ENCODE measurements around the gene MEGF11.

The MEGF11 gene

DNA sequence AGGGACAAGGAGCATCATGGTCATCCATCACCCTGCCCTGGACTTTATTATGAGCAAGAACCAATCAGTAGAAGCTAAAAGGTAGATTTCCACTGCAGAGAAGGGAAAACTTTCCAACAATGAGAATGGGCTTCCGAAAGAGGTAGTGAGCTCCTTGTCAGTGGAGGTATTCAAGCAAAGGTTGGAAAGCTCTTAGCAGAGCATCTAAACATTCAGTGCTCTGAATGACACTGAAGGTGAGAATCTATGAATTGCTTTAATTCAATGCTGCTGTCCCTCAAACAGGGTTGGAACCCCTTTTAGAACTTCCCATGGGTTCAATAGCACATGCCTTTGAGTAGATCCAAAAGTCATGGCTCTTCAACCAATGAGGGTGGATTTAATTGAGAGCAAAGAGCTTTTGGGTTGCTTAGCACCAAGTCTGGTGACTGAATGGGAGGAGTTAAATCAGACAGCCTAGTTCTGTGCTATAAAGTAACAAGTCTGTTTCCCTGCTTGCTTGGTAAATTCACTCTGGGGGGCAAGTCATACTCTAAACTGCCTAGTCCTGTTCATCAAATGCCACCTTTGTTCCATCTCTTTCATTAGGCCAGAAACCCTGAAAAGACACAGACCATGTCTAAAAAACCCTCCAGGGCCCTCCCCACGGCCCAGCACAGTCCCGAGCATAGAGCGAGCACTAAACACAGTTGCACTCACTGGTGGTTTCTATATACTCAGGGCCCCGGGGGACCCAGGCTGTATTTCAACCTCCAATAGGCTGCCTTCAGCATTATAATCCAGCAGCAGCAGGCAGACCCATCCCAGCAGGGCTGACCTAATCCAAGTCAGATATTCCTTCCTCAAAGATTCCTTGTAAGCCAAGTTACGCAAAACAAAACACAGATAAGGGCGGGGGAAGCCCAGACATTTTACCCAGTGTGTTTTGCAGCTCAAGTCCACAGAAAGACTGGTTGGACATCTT, 161.2 kb downstream of the MEGF11 start:
- DNase-seq (ENCODE audit: low read depth, low spot score): no peak

DNA sequence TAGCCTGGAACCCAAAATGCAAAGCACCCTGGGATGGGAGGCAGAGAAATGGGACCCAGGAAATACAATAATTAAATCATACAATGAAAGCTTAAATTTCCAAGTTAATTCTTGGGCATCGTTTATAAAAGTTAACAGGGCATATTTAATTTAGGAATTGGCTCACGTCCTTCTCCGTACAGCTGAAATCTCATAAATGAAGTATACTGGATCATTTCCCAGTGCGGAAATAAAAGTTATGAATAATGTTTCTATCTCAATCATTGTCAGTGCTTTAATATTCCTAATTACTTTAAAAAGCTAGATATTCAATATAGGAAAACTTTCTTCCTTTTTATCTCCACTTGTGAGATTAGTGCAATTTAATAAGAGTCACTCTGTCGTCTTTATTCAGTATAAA, 164.0 kb downstream of the MEGF11 start:
- no peak for DNase-seq (ENCODE audit: low read depth, low spot score)

DNA sequence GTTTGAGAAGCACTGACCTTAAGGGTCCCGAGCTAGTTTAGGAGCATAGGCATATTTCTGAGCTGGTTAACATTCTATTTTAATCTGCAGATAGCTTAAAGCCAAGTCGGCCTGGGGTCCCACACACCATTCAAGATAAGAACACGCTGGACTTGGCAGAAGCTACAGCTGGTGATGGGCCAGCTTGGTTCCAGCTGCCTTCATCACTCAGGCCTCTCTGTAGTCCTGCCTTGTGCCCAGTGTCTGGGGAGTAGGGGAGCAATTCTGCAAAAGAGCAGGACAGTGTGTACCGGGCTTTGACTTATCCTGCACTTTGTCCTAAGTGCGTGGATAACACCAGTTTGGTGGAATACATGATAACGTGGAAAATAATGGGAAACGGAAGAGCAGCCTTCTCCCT, 164.5 kb downstream of the MEGF11 start:
- DNase-seq (ENCODE audit: low read depth, low spot score): no peak

DNA sequence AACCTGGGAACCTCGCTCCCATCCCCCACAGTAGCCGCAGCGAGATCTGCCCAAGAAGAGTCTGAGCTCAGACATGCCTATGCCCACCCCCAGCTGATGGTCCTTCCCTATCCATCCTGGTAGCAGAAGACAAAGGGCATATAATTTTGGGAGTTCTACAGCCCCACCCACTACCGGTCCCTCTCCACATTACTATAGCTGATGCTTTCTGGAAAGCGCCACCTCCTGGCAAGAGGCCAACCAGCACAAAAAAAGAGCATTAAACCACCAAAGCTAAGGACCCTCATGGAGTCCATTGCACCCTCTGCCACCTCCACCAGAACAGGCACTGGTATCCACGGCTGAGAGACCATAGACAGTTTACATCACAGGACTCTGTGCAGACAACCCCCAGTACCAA, 168.4 kb downstream of the MEGF11 start:
- no peak for DNase-seq (ENCODE audit: low read depth, low spot score)

DNA sequence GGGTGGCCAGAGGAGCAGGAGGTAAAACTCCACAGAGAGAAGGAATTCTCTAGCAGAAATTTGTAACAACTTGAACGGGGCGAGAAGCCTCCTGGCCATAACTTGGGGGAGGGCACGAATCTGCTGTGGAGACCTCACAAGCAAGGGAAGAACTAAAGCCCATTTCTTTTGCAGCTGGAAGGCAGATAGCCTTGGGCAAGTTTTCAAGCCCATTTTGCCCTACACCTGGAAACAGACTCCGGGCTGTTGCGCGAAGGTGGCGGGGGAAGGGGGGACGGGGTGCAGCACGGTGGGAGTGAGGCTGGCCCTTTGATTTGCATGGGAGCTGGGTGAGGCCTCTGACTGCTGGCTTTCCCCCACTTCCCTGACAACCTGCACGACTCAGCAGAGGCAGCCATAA, 168.8 kb downstream of the MEGF11 start:
- no peak for DNase-seq (ENCODE audit: low read depth, low spot score)

DNA sequence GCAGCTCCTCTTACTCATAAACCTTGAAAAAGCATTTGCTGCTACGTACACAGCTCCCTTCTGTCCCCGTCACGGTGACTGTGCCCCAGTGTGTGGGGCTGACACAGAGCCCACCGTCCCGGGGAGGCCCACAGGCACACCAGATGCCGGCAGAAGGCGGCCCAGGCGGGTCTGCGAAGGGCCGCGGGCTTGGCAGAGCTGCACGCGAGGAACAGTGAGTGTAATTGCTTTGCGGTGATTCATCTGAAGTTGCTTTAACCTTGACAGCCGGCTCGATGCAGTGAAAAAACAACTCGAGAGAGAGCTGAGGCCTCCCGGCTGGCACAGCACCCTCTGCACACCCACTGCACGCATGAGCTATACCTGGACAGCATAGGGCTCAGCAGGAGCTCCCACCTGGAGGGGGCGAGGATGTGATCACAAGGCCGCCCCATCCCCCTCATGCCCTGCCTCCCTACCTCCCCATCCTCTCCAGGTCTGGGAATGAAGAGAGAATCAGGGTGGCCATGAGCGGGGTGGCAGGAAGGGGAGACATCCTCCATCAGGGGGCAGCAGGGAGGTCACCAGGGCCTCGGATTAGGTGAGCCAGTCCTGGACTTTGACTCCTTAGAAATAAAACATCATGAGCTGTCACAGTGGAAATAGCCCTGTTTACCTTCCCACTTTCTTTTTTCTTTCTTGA, 172.7 kb downstream of the MEGF11 start:
- no peak for DNase-seq (ENCODE audit: low read depth, low spot score)

DNA sequence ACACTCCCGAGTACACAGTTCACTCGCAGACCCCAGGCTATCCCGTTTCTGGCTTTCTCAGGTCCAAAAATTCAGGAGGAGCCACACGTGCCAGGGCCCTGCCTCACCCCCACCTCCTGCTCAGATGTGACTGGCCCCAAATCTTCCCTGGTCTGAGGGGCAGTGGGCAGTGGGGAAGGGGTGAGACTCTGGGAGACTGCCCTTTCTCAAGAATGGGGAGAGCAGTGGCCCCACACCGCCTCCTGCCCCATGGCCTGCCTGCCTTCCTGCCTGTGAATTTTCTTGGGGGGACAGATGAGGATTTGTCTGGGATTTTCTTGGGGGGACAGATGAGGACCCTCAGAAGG, 174.6 kb downstream of the MEGF11 start:
- no peak for DNase-seq (ENCODE audit: low read depth, low spot score)

DNA sequence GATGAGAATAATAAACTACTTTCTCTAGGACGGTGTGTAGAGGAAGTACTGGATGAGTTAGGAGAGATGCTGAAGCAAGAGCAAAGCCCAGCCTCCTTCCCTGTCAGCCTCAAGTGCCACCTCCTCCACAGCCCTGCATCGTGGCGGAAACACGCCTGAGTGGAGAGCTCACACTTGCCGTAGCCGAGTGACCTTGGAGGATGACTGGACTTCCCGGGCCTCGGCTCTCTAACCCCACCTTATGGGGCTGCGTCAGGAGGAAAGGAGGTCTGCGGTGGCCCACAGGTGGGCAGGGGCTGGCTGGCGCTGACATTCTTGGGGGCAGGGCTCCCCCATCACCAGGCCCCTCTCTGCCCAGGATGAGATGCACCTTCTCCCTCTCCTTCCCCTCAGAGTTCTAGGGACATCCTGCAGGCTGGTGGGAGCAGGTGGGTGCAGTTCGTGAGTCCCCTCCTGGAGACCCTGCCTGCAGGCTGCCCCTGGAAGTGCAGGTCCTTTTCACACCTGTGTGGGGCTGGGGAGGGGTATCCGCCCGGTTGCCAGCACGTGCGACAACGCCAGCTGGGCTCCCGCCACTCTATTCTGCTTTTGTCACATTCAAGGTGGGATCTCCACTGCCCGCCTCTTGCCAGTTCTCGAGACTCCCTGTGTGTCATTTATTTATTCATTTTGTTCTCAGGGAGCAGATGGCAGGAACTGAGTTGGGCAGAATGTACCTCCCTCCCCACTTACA, 175.2 kb downstream of the MEGF11 start:
- DNase-seq (ENCODE audit: low read depth, low spot score): no peak

DNA sequence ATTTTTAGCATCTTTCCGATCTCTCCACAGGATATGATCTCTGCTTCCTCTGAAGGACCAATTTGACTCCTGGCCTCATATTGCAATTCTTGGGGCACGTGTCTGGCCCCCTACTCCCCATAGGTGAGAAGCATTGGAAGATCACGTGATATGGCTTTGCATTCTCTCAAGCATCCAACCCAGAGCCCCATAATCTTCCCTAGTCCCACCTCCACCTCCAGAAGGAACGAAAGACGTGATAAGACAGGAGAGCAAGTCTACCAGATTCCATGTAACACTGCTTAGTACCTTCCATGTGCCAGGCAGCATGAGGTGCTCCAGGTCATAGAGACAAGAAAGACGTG, 176.3 kb downstream of the MEGF11 start:
- DNase-seq (ENCODE audit: low read depth, low spot score): no peak

DNA sequence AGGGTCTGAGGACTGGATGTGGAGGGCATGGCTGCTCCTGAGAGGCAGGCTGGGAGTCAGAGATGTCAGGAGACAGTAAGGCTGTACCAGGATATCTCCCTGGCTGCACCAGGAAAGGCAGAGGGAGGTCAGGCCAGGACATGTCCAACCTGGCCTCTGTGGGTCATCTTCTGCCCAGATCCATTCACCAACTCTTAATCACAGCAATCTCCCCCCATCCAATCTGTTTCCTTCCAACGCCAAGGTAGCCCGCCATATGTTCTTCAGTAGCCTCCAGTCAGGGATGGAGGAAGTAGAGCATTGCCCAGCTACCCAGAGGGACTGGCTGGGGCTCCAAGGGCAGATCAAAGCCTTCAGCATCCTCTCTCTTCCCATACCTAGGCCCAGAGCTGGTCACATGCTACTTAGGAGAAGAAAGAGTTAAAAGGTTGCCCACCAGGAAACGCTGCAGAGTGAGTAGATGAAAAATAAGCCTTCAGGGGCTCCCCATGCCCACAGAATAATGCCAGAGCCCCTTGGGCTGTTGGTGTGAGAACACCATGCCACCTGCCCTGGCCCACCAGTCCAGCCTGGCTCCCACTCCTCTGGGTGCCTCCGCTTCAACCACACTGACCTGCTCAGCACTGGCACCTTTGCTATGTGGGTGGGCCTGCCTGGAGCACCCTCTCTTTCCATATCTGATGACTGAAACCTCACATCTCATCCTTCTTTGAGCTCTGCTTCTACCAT, 176.8 kb downstream of the MEGF11 start:
- DNase-seq (ENCODE audit: low read depth, low spot score): no peak

DNA sequence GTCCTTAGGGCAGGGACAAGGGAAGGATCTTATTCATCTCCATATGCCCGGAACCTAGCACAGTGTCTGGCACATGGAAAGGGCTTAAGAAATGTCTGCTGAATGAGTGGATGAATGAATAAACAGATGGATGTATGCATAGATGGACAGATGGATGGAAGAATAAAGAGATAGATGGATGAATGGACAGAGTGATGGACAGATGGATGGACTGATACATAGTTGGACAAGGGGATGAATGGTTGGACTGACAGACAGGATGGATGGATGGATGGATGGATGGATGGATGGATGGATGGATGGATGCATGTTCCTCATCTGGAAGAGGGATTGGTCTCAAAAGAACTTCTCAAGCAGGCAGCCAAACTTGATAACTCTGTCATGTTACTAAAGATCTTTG, 177.6 kb downstream of the MEGF11 start:
- DNase-seq (ENCODE audit: low read depth, low spot score): no peak

DNA sequence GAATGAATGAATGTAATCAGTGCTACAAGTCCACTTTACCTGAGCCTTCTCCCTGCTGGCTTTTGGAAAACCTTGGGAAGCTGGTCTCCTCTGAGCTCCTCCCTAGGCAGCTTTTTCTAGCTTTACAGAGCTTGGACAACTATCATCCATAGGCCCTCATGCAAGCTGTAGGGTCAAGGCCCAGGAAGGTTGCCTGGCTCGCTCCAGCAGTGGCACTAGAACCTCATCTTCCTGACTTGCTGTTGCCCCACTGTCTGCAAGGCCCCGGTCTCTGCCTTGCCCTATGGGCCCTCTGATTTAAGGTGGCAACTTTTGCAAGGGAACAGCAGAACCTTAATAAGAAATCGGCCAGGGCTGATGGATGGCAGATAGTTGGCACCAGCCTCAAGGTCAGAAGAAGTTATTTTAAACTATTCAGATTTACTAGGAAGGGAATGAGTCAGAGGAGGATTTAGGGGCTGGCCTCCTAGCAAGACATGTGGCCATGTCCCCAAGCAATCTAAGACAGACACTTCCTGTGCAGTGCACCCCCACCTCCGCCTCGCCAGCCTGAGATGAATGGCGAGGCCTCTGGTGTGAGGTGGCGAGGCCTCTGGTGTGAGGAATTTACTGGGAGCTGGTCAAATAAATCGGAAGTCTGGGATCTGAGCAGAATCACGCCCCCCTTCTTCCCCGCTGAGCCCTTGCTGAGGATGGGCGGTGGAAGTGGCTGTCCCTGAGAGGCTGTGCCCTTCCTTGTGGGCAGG, 180.8 kb downstream of the MEGF11 start:
- no peak for DNase-seq (ENCODE audit: low read depth, low spot score)

DNA sequence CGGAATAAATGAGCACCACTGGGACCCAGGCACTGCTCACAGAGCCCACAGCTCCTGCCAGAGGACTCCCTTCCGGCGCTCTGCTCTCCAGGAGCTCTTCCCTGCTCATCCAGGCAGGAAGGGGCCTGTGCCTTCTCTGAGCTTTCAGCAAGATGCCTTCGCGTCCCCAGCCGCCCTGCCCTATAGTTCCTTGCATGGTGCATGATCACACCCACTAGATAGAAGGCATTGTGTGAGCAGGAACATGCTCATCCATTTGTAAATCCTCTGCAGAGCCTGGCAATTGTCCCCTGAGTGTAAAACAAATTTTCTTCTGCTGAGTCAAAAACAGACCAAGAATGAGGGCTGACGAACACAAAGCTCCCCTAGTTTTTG, 181.6 kb downstream of the MEGF11 start:
- no peak for DNase-seq (ENCODE audit: low read depth, low spot score)

DNA sequence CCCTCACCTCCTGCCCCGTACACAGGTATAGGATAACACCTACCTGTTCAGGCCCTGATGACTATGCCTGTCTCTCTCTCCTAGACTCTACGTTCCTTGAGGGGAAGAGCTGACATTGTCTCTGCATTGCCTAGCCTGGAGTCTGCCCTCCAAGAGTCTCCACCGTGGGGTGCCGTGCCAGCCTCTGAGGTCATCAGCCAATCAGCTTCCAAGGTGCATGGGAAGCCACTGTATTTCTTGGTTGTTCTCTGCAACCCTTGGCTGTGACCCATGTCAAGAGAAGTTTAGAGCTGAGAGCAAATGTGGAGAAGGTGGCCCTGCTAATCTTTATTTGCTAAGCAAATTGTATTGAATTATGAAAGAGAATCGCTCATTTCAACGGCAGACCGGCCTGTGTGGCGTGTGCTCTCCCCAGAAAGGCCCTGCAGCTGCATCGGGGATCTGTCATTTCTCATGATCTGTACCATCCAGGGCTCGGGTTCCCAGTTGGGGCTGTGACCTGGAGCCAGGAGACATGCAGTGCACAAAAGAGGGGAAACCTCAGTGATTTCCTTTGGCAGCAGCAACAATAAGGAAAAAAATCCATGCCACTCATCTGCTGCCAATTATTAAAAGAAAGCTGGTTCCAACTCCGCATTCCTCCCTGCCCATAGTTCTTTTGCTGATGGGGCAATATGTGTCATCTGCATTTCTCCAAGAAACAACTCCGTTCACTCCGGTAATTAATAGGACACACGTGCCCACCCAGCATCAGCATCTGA, 182.2 kb downstream of the MEGF11 start:
- no peak for DNase-seq (ENCODE audit: low read depth, low spot score)

DNA sequence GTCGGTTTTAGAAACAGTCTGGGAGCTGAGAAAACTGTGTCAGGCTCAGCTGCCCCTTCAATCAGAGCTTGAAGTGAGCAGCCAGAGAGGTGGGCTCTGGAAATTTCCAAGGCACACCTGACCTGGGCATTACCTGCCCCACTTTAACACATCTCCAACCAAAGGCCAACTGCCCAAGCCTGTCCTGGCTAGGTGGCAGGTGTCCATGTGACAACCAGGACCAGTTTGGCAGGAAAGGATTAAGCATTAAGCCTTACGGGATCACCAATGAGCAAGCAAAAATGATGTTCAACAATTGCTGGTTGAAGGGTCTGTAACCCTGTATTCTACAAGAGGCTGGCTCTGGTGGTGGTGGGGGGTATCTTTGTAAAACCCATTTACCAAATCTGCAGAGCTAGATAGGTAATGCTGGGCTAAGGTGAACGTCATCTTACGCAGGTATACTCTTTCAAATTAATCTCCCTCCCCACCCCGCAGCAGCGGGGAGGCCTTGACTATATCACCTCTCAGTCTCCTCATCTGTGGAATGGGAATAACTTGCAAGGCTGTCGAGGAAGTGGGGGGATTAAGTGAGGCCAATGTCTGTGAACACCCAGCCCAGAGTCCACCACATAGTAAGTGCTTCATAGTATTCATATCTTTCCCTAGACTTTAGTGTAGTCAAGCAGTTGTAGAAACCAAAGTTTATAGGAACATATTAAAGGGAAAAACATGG, 183.2 kb downstream of the MEGF11 start:
- no peak for DNase-seq (ENCODE audit: low read depth, low spot score)

DNA sequence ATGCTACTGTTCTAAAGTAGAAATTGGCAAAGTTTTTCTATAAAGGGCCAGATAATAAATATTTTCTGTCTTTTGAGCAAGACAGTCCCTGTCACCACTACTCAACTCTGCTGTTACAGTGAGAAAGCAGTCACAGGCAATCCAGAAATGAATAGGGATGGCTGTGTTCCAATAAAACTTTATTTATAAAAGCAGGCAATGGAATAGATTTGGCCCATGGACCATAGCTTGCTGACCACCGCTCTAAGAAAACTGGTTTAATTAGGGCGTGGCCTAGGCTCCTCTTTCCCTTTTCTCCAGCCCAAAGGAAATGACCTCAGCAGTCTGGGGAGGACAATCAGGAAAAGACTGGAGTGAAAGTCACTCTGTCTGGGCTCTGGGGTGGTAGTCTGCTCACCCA, 183.8 kb downstream of the MEGF11 start:
- no peak for DNase-seq (ENCODE audit: low read depth, low spot score)

DNA sequence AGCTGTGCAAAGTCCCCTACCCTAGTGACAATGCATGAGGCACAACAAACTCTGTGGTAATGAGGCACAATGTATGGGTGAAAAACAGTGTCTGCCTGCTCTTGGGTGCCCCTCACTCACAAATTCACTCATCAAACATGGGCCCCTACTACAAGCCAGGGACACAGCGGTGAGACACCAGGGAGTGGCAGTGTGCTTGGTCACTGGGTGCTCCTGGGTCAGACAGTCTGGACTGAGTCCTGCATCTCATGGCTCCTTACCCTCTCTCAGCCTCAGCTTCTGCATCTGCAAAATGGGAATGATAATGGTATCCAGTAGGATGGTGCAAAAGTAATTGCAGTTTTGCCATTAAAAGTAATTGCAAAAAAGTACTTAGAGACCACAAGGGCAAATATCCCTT, 184.7 kb downstream of the MEGF11 start:
- DNase-seq (ENCODE audit: low read depth, low spot score): no peak

DNA sequence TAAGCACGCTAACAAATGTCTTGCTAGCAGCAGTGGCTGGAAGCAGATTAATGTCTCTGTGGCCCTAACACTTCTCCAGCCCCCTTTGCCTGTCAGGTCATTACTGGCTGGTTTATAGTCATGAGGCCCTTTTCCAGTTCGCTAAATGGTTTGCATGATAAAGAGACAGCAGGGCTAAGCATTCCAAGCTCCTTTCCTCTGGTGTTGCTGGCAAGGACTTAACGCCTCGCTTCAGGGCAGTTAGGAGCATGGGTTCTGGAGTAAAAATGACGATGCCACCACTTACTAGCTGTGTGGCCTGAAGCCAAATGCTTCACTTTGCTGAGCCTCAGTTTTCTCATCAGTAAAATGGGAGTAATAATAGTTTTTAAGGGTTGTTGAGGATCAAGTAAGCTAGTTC, 185.9 kb downstream of the MEGF11 start:
- DNase-seq (ENCODE audit: low read depth, low spot score): peak; percentile 93

DNA sequence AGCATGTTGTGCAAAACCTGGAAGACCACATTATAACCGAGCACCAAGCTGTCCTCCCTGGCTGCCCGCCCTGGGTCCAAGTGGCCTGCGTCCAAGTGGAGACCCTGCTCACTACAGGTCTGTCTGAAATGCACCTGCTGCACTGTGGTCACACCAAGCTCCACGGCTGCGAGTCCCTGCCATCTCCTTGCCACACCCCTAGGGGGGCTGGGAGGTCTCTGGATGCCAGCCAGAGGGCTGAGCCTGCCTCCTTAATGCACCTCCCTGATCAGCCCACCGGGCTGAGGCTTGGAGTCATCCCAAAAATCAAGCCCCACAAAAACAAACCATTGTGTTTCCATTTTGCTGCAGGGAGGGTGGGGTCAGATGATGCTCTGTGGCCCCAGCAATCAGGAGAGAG, 187.1 kb downstream of the MEGF11 start:
- DNase-seq (ENCODE audit: low read depth, low spot score): no peak

DNA sequence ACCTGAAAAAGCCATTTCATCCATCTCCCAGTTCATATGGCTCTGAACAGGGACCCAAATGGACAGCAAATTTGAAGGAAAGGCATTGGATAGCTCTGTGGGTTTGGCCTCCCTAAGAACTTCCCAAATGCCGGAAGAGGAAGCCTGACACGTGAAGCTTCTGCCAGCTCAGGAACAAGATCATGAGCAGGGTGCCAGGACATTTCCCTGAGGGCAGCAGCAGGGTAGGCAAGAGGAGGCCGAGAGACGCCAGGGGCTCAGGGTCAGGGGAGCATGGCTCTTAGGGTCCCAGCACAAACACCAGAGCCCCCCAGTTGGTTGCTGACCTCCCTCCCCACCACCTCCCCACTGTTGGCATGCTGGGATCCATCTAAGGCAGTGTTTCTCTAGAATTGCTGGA, 187.5 kb downstream of the MEGF11 start:
- no peak for DNase-seq (ENCODE audit: low read depth, low spot score)

Measured in iPS DF 19.7 (cell line).